Ovary (tissue), 9 donors: ENCODE data around the gene KIF6. TPM values are rescaled to one million over a fixed set of nuclear protein-coding genes. Genes with fewer than 3 reads are reported as not detected.

Source experiments
- DNase-seq, 5 donors: peaks; one replicate each; pipeline ENCODE4 v3.0.0-alpha.2; 2019 to 2020
- H3K27ac ChIP-seq, 2 donors: fragments of 200-600 bp; one replicate each; pipeline versions ENCODE4 v1.5.1 to v1.8.0; 2019 to 2022
- H3K27me3 ChIP-seq: fragments of 200-600 bp; one replicate; pipeline ENCODE4 v1.8.0; 2022
- H3K36me3 ChIP-seq: fragments of 200-600 bp; sonication (generic); one replicate; pipeline ENCODE4 v1.5.1; 2019
- H3K4me1 ChIP-seq: one replicate; pipeline ENCODE4 v1.8.1; 2013; ENCODE audit warnings: mild to moderate bottlenecking, moderate library complexity; ENCODE audit not compliant: insufficient read depth
- H3K4me3 ChIP-seq: fragments of 200-600 bp; sonication (generic); one replicate; pipeline ENCODE4 v1.5.1; 2017
- H3K9me3 ChIP-seq, 2 donors: fragments of 200-600 bp in 1 of 2; sonication (generic) in 1 of 2; one replicate each; pipeline versions ENCODE4 v1.5.1 to v1.8.1; 2013 to 2019; ENCODE audit warnings: mild to moderate bottlenecking in 1 of 2, moderate library complexity in 1 of 2
- EP300 ChIP-seq: sonication (generic); formaldehyde crosslinking; IDR thresholded peaks from one replicate; pipeline ENCODE4 v1.6.1; 2017; ENCODE audit warnings: antibody characterized with exemption
- POLR2A ChIP-seq: fragments of 450-650 bp; IDR thresholded peaks from one replicate; pipeline ENCODE4 v1.6.1; 2017; ENCODE audit warnings: antibody characterized with exemption, mild to moderate bottlenecking, moderate library complexity
- WGBS, 3 donors: extraction: QIAGEN DNeasy Blood & Tissue Kit in 1 of 3; methylation state at CpG; one replicate each; pipeline versions ENCODE4 v1.1.5 to v1.1.7; 2013 to 2017; 5-methylcytosine and 5-hydroxymethylcytosine counted together
- intact Hi-C, 4 donors: fragments of 100-400 bp; cut with DNase I; formaldehyde crosslinking; loops; one replicate each; pipeline versions ENCODE4 v1.11.0 to v1.15.1; 2022 to 2023
- polyA plus RNA-seq, 2 donors: library from polyadenylated mRNA; stranded (reverse); fragments of 200-250 nt in 1 of 2; fragments of 350-450 nt in 1 of 2; fragmentation: Illumina TruSeq in 1 of 2; extraction: RNeasy Lipid Tissue Mini Kit (QIAGEN cat#74804) in 1 of 2; gene quantifications; one replicate each; pipeline ENCODE4 v1.2.3, GENCODE V29; 2013 to 2014
- total RNA-seq, 7 donors: library from RNA; depleted of rRNA in 2 of 7; stranded (reverse); fragments of >200 nt in 2 of 7; fragmentation: NEBNext Ultra II Directional in 3 of 7; extraction: Animal tissue kit (Norgen Biotek cat#: 25700) in 3 of 7; gene quantifications; one replicate each; pipeline versions ENCODE4 v1.1.0 to v1.2.4, GENCODE V29; 2016 to 2023
- TF ChIP-seq, protein P1 (sequence below), 3 donors: fragments of 450-650 bp in 2 of 3; fragments of 200-600 bp in 1 of 3; IDR thresholded peaks; one replicate each; pipeline versions ENCODE4 v1.5.1 to v1.8.0; 2016 to 2022; ENCODE audit warnings: antibody characterized with exemption in 3 of 3, mild to moderate bottlenecking in 1 of 3
- donor health status: DM: no; HTN: no; CAD: no; lungs with moderate emphysema.
- donor health status: DM: no; HTN: no; CAD: no.
- donor health status: Bipolar disorder and iron deficiency.
- donor health status: DM: yes; HTN: yes; CAD: no.
- donor health status: DM: no; HTN: no; CAD: no.
- donor health status: DM: yes; HTN: yes; CAD: no.

Gene KIF6
- total and polyA plus RNA-seq, 9 donors, result 0.12 to 2.1 (median 0.82) TPM

DNA sequence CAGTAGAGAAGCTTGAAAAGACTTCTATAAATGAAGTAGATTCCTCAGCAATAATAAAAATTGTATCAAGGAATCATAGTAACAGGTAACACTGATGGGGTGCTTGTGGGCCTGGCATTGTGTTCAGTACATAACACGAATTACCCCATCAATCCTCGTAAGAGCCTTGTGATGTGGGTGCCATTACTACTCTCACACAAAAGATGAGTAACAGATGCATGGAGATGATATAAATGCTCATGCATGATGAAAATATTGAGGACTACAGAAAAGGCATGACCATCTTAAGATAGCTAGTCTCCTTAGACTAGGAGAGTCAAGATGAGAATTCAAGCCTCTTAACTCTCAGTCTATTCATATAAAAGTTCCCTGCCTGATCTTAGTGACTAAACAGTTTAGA, 158.1 kb downstream of the KIF6 start:
- intact Hi-C loops, result no loop called here
- no peaks in the 10 kb centered on the region for H3K4me1 ChIP-seq

DNA sequence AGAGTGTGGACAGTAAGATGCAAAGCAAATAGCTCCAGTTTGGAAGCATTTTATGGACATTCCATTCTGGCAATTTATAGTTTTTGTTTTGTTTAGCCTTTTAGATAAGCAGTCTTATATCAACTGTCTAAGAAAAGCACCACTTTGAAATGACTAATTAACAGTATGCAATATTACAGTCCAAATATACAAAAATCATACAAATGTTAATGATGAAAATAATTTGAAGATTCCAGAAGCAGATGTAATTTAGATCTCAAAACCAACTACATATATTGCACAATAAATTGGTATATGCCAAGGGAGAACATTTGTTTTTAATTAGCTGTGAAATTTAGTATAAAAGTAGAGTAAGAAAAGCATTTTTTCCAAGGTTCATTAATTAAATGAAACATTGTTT, 158.8 kb downstream of the KIF6 start:
- intact Hi-C loops, result no loop called here
- DNase-seq, result no peak
- H3K27ac ChIP-seq, result no peak overlapping the region
- H3K9me3 ChIP-seq, result no peaks in the 10 kb centered on the region
- no peaks in the 10 kb centered on the region for H3K27me3 ChIP-seq
- no peak overlapping the region for H3K4me3 ChIP-seq
- no peaks in the 10 kb centered on the region for H3K36me3 ChIP-seq
- H3K4me1 ChIP-seq, result no peaks in the 10 kb centered on the region
- no peak for TF ChIP-seq EP300
- TF ChIP-seq POLR2A, result no peak
- TF ChIP-seq, protein P1, sequence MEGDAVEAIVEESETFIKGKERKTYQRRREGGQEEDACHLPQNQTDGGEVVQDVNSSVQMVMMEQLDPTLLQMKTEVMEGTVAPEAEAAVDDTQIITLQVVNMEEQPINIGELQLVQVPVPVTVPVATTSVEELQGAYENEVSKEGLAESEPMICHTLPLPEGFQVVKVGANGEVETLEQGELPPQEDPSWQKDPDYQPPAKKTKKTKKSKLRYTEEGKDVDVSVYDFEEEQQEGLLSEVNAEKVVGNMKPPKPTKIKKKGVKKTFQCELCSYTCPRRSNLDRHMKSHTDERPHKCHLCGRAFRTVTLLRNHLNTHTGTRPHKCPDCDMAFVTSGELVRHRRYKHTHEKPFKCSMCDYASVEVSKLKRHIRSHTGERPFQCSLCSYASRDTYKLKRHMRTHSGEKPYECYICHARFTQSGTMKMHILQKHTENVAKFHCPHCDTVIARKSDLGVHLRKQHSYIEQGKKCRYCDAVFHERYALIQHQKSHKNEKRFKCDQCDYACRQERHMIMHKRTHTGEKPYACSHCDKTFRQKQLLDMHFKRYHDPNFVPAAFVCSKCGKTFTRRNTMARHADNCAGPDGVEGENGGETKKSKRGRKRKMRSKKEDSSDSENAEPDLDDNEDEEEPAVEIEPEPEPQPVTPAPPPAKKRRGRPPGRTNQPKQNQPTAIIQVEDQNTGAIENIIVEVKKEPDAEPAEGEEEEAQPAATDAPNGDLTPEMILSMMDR (IDR thresholded peaks at IDR 0.05), result no peak

More for the DNA sequence above, 158.1 kb downstream of the KIF6 start:
- TF ChIP-seq, protein P1 (IDR thresholded peaks at IDR 0.05), result no peak
- TF ChIP-seq POLR2A (no peak), EP300 (no peak)
- H3K4me3 ChIP-seq, result no peak overlapping the region
- DNase-seq, result no peak
- H3K27ac ChIP-seq, result no peak overlapping the region
- WGBS, 3 donors, result 88 to 97% (median 97%) methylated on average over 2 of the region's 2 CpGs
- H3K36me3 ChIP-seq, result no peaks in the 10 kb centered on the region
- H3K9me3 ChIP-seq, result no peaks in the 10 kb centered on the region
- no peaks in the 10 kb centered on the region for H3K27me3 ChIP-seq

DNA sequence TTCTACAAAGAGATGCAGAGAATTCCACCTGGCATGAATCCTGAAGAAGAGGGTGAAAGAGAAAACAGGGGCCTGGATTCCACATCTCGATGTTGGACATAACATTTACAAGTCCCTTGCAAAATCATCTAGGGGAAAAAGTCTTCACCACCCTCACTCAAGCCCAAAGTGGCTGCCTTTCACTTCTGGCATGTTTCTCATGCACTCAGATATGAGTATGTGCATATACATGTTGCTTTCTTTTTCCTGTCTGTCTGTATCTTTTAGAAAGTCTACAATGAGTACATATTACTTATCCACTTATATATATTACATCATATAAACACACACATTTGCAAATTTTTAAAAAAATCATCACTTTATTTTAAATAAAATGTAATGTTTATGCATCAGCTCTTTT, 159.3 kb downstream of the KIF6 start:
- Histone ChIP-seq H3K4me3 (no peak overlapping the region), H3K27ac (no peak overlapping the region), H3K9me3 (no peaks in the 10 kb centered on the region), H3K27me3 (no peaks in the 10 kb centered on the region), H3K4me1 (no peaks in the 10 kb centered on the region), H3K36me3 (no peaks in the 10 kb centered on the region)
- 24 to 42% (median 34%) methylated on average over 1 of the region's 1 CpG for WGBS, 3 donors
- intact Hi-C loops, result no loop called here
- TF ChIP-seq EP300 (no peak), POLR2A (no peak)
- TF ChIP-seq, protein P1 (IDR thresholded peaks at IDR 0.05), result no peak
- DNase-seq, result no peak

DNA sequence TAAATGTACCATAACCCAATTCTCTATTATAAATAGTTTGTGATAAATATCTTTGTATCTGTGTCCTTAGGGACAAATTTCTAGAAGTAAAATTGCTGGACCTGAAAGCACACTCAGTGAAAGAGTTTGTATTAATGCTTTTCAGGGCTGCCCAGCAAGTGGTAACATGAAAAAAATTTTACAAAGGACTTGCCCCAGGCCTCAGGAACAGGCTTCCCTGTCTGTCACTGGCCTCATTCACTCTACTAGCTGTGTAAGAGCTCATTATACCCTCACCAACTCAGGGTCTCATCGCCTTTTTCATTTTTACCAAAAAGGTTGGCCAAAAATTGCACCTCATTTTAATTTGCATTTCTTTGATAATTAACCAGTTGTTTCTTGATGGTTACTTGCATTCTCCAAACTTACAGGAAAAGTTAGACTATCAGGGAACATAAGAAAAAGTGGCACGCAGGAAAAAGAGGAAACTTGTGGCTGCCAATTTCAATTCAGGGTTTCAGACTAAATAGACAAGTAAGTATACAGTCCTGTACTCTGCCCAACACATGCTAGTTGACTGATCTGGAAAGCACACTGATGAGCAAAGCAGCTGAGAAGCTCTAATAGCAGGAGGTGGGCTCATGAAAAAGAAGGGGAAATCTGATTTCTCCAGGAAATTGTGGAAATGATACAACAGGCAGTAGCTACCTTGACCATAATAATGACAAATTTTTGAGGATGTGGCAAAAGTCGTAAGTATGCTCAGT, 161.5 kb downstream of the KIF6 start:
- Histone ChIP-seq H3K36me3 (no peaks in the 10 kb centered on the region), H3K9me3 (no peaks in the 10 kb centered on the region), H3K27me3 (no peaks in the 10 kb centered on the region), H3K27ac (no peak overlapping the region), H3K4me3 (no peak overlapping the region), H3K4me1 (no peaks in the 10 kb centered on the region)
- WGBS, 3 donors, result 89 to 94% (median 93%) methylated on average over 3 of the region's 3 CpGs
- TF ChIP-seq, protein P1 (IDR thresholded peaks at IDR 0.05), result no peak
- TF ChIP-seq EP300 (no peak), POLR2A (no peak)
- intact Hi-C loops, result no loop called here
- DNase-seq, result no peak
